ENCODE measurements around the gene ARHGAP6.

ARHGAP6 gene

GRCh38 chrX:11382930-11383329, 282.8 kb downstream of the ARHGAP6 start:
- ATAC-seq = no peak
- TF ChIP-seq ZNF565 (CRISPR knock-in tag; conservative IDR thresholded peaks at IDR 0.05; ENCODE audit: low read depth) (no peak), ISL1 (CRISPR knock-in tag; IDR thresholded peaks at IDR 0.05) (peak; percentile 69), SNAI2 (CRISPR knock-in tag; IDR thresholded peaks at IDR 0.05) (no peak)

GRCh38 chrX:11381464-11381863, 284.3 kb downstream of the ARHGAP6 start:
- TF ChIP-seq ESRRG (CRISPR knock-in tag; IDR thresholded peaks at IDR 0.05) (no peak), ZNF565 (CRISPR knock-in tag; conservative IDR thresholded peaks at IDR 0.05; ENCODE audit: low read depth) (no peak), OSR1 (CRISPR knock-in tag; IDR thresholded peaks at IDR 0.05) (no peak), ZC3H10 (CRISPR knock-in tag; IDR thresholded peaks at IDR 0.05) (no peak), POU6F1 (CRISPR knock-in tag; IDR thresholded peaks at IDR 0.05; ENCODE audit: borderline replicate concordance, low read depth) (no peak), ZNF8 (CRISPR knock-in tag; IDR thresholded peaks at IDR 0.05) (no peak), RARB (CRISPR knock-in tag; IDR thresholded peaks at IDR 0.05) (no peak), CREB5 (CRISPR knock-in tag; IDR thresholded peaks at IDR 0.05; ENCODE audit: low read depth) (no peak), ISL1 (CRISPR knock-in tag; IDR thresholded peaks at IDR 0.05) (no peak), ARNTL (CRISPR knock-in tag; IDR thresholded peaks at IDR 0.05; ENCODE audit: borderline replicate concordance, low read depth) (no peak), ZFP30 (CRISPR knock-in tag; IDR thresholded peaks at IDR 0.05) (no peak), PPARA (CRISPR knock-in tag; IDR thresholded peaks at IDR 0.05; ENCODE audit: borderline replicate concordance) (no peak)
- TF ChIP-seq, protein P1, sequence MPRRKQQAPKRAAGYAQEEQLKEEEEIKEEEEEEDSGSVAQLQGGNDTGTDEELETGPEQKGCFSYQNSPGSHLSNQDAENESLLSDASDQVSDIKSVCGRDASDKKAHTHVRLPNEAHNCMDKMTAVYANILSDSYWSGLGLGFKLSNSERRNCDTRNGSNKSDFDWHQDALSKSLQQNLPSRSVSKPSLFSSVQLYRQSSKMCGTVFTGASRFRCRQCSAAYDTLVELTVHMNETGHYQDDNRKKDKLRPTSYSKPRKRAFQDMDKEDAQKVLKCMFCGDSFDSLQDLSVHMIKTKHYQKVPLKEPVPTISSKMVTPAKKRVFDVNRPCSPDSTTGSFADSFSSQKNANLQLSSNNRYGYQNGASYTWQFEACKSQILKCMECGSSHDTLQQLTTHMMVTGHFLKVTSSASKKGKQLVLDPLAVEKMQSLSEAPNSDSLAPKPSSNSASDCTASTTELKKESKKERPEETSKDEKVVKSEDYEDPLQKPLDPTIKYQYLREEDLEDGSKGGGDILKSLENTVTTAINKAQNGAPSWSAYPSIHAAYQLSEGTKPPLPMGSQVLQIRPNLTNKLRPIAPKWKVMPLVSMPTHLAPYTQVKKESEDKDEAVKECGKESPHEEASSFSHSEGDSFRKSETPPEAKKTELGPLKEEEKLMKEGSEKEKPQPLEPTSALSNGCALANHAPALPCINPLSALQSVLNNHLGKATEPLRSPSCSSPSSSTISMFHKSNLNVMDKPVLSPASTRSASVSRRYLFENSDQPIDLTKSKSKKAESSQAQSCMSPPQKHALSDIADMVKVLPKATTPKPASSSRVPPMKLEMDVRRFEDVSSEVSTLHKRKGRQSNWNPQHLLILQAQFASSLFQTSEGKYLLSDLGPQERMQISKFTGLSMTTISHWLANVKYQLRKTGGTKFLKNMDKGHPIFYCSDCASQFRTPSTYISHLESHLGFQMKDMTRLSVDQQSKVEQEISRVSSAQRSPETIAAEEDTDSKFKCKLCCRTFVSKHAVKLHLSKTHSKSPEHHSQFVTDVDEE (CRISPR knock-in tag; IDR thresholded peaks at IDR 0.05) = no peak
- peak; percentile 96 for ATAC-seq

- TF ChIP-seq CREB5 (CRISPR knock-in tag; IDR thresholded peaks at IDR 0.05; ENCODE audit: low read depth) (no peak), GLIS3 (CRISPR knock-in tag; IDR thresholded peaks at IDR 0.05) (no peak), OSR1 (CRISPR knock-in tag; IDR thresholded peaks at IDR 0.05) (no peak), SNAI2 (CRISPR knock-in tag; IDR thresholded peaks at IDR 0.05) (no peak), CSDC2 (CRISPR knock-in tag; IDR thresholded peaks at IDR 0.05) (no peak), BACH2 (CRISPR knock-in tag; IDR thresholded peaks at IDR 0.05; ENCODE audit: borderline replicate concordance) (no peak), ISL1 (CRISPR knock-in tag; IDR thresholded peaks at IDR 0.05) (no peak), POU6F1 (CRISPR knock-in tag; IDR thresholded peaks at IDR 0.05; ENCODE audit: borderline replicate concordance, low read depth) (no peak)
- ATAC-seq = no peak
Observed at GRCh38 chrX:11380187-11380844, 285.4 kb downstream of the ARHGAP6 start.

DNA sequence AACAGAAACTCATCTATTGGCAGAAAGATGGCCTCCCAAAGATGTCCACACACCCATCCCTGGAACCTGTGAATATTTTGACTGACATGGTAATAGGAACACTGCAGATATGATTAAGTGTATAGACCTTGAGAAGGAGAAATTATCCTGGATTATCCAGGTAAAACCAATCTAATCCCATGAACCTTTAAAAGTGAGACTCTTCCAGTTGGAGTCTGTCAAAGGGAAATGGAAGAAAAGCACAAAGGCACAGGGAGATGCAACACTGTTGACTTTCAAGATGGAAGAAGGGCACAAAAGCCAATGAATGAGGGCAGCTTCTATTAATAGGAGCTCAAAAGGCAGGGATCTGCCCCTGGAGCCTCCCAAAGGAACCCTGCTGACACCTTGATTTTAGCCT, 289.6 kb downstream of the ARHGAP6 start:
- ATAC-seq = no peak
- TF ChIP-seq, protein P1 (CRISPR knock-in tag; IDR thresholded peaks at IDR 0.05) = no peak
- TF ChIP-seq ZFP30 (CRISPR knock-in tag; IDR thresholded peaks at IDR 0.05) = no peak
- TF ChIP-seq ESRRG (CRISPR knock-in tag; IDR thresholded peaks at IDR 0.05) = no peak
- TF ChIP-seq PATZ1 (CRISPR knock-in tag; IDR thresholded peaks at IDR 0.05; ENCODE audit: borderline replicate concordance) = no peak
- TF ChIP-seq ARNTL (CRISPR knock-in tag; IDR thresholded peaks at IDR 0.05; ENCODE audit: borderline replicate concordance, low read depth) = no peak
- TF ChIP-seq CREB5 (CRISPR knock-in tag; IDR thresholded peaks at IDR 0.05; ENCODE audit: low read depth) = no peak
- no peak for TF ChIP-seq SNAI2 (CRISPR knock-in tag; IDR thresholded peaks at IDR 0.05)
- TF ChIP-seq ZFP3 (CRISPR knock-in tag; IDR thresholded peaks at IDR 0.05) = no peak
